ENCODE data around the gene STOX2.
"Not testable (repeated sequence)": the region's sequence is repeated elsewhere in the genome, so short reads cannot be mapped to it uniquely, and the experiment has no call there.

STOX2 gene

DNA sequence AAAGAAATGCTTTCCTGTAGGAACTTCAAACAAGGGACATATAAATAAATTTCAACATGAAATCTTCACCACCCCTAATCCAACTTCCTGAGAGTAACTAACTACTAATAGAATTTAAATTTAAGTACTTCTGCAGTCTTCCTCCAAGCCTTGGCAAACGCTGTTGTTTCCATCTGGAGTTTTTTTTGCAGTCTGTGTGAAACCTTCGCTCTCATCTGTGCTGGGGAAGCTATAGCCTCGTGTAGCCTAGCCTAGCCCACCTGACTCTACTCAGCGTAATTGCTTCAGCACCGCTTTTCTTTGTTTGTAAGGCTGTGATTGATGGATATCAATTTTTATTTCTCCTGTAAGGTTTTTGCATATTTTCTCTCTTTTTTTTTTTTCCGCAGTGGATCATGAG, 30.9 kb downstream of the STOX2 start:
- no peak for DNase-seq

DNA sequence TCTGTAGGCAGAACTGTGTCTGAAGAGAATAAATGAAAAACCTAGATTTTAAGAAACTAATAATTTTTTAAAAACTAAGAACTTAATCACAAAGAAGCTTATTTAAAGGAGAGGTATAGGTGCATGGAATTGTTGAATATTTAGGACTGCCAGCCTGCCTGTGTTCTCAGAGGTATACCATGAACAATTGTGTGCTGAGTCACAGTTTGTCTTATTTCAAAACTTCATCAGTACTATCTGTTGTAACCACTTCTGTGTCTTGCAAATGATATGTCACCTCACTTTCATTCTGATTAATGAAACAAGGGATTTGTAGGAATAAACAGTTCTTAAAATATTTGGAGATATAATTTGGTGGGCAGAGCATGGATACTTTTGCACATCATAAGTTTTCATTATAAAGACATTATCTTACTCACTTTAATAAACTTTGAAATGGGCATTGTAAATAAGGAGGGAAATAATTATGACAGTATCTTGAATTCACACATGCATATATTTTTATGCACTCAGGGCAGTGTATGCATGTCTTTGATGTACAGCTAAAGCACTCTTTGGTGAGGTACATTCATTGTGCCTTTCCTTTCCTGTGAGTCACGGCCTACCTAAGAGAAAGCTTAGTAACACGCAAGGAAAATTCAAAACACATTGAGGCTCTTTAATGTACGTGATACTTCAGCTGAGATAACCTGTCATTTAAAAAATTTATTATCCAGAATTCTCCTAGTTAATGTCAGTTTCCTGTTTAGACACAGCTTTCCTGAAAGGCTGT, 31.7 kb downstream of the STOX2 start:
- no peak for DNase-seq

DNA sequence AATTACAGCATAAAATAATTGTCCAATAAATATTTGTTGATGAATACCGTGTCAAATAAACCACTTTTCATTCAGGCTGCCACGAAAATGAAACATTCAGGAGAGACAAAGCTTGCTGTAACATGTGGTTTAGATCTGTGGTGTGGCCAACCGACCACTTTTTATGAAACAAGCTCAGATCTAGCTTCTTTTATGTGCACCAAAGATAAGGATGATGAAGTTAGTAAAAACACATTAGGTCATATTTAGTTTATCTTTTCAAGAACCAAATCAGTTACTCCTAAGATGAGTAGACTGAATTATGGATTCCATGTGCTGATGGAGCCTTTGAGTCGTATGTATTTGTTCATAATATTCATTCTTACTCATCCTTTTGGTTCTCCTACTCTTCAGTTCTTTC, 35.8 kb downstream of the STOX2 start:
- DNase-seq, result no peak

DNA sequence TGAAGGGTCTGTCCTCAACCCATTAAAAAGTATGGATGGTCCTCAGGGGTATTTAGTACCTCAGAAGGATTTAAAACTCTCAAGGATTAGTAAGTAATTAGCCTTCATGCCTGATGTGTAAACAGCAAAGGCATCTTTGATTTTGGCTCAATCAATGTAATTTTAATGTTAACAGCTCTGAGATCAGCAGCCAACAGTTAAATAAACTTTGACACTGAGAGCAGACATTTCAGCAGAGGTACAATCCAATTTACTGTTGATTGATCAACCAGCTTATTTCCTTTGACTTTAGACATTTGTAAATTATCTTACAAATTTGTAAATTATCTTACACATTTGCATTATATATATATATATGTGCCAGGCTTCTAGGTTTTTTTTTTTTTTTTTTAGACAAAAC, 36.9 kb downstream of the STOX2 start:
- no peak for DNase-seq

DNA sequence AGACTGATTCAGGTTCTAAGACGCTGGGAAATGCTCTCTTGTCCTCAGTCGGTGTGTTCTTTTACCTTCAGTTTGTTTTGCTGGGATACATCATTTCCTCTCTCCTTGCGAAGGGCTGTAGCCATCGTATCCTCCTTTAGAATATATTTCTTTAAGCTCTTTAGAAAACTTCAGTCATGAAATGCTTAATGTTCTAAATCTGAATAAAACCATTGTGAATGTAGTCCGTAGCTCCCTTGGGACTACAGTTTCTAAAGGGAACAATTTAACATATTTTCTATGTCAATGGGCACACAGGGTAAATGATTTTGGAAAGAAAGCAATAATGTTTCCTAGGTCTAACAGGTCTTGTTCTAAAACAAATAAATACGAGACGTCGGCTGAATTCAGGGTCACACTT, 40.6 kb downstream of the STOX2 start:
- DNase-seq, result no peak

DNA sequence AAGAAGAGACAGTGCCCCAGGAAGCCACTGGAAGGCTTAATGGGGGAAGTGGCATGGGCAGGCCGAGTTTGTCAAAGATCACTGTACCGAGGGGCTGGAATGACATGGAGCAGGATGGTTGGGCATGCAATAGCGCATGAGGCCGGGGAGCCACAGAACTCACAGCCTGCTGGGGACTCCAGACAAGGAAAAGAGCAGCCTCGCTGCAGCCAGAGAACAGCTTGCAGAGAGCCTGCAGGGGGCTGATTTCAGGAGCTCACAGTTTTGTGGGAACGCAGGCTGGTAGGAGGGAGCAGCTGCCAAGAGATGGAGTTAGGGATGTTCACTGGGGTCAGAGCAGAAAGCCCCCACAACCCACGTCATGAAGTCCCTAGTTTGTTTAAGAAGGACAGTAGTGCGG, 45.4 kb downstream of the STOX2 start:
- DNase-seq, result no peak

DNA sequence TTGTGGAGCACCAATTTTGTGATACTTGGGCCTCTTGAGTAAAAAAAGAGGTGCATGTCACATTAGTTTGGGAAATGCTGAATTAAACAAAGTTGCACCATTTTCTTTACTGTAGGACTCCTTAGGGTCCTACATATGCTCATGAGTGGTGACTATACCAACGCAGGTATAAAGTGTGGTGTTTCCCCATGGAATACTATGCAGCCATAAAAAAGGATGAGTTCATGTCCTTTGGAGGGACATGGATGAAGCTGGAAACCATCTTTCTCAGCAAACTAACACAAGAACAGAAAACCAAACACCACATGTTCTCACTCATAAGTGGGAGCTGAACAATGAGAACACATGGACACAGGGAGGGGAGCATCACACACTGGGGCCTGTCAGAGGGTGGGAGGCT, 47.5 kb downstream of the STOX2 start:
- DNase-seq, result not testable (repeated sequence)

DNA sequence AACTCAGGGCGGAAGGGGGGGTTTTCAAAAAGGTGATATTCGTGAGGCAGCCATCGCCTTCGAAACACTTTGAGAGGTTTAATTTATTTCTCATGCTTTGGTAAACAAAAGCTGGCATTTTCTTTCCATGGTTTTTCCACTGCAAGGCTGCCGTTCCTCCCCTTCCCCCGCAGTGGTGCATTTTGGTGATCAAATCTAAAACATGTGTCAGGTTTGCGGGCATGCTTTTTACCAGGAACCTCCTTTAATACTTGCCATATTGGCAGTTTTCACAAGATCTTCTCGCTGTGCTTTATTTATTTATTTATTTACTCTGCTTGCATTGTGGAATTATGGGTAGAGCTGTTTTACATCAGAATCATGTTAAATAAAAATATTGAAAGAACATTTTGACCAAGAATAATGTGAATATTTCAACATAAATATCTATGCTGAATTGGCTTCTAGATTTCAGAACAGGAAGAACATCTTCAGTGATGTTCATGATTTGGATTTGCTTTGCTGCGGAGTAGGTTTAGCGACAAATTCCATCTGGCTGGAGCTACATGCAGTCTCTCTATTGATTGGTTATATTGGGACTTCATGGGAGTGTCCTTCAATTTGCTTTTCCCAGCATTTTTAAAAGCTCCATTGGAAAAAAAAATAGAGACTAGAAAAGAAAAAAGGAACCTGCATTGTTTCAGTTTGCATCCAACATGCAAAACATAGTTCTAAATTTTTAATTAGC, 54.4 kb downstream of the STOX2 start:
- DNase-seq, result no peak

DNA sequence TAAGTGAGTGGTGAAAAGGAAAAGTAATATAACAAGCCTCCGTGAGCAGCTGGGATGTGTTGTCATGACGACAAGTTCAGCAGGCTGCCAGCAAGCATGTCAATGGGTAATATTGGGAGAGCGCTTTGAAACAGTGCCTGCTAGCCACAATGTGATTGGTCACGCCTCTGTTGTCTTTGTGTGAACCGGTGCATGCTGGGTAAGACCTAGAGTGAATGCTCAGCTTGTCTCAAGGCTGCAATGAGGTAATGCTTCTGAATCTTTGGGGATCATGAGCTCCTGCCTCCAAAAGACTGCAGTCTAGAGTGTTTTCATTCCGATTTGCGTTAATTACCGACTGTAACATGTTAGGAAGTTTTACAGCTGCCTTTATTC, 54.9 kb downstream of the STOX2 start:
- no peak for DNase-seq

DNA sequence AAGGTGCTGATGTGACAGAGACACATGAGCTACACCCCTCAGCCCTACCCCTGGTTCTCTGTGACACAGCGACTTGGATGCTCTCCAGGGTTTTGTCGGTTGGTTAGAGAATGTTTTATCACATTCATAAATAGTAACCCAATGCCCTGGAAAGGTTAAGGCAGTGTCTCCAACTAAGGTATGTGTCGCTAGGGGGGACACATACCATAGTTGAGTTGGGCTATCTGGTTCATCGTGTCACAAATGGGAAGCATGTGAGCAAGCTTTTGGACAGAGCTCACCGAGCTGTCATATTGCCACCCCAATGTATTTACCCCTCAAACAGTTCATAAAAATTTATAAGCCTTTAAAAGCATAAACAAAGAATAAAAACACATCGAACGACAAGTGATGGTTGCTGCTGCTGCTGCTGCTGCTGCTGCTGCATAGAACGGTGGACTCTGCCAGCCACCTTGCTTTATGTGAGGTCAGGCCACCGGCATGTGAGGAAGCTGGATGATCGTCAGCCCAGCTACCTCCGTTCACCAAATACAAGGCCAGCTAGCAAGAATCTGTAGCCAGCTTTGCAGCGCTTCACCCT, 55.9 kb downstream of the STOX2 start:
- no peak for DNase-seq

DNA sequence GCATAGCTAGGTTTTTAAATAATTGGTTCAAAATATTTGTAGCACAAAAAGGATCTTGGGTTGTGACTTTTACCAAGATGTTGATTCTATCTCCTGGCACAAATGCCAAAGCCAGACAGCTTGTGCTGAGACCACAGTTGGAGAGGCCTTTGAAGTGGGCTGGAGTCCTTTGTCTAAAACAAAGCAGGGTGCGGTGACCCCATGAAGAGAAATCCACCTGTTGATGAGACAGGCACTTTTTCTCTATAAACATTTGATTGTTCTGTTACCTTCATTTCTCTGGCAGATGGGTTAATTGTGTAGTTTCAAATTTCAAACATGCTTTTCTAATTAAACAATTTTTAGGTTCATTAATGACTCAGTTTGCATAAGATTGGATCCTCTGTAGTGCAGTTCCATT, 56.7 kb downstream of the STOX2 start:
- DNase-seq, result no peak

DNA sequence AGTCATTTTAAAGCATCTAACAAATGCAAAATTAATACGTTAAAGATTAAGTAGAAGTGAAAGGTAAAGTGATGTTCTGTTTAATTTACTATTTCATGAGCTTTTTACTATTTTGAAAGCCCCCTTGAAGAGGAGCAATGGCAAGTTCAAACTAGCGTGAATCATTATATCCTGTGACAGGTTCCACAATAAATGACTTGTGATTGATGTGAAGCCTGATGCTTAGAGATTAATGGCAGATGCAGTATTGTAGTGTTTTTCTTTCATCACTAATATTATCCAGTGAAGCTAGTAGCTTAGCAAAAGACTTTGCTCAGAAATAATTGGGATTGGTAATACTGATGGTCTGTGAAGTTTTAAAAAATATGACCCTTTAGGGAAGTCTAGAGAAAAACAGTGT, 57.3 kb downstream of the STOX2 start:
- DNase-seq, result no peak

DNA sequence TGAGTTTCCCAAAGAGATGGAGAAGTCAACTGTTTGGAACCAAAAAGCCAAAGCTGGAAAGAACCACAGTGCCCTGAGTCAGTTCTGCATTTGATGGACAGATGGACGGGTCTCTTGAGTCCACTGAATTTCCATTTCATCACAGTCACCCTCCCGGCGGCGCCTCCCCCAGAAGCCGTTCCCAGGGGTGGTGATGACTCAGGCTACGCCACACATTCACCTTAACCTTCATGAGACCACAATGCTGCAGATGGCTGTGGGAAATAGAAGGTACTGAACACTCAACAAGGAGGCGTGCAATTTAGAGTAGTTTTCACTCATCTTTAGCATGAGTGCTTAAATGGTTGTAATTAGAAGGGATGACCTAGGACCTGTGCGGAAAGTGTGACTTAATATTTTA, 61.3 kb downstream of the STOX2 start:
- no peak for DNase-seq

DNA sequence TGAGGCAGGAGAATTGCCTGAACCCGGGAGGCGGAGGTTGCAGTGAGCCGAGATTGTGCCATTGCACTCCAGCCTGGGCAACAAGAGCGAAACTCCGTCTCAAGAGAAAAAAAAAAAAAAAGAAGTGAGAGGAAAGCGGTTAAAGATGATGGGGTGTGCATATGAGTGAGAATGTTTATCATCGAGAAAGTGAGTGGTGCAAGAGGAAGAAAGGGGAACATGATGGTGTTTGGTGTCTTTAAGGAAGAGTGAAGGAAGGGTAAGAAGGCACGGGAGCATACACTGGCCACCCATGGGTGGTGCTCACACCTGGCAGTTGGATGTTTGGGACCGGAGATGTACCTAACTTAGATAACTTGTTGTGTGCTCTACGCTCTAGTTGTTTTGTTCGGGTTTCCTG, 62.2 kb downstream of the STOX2 start:
- no peak for DNase-seq

DNA sequence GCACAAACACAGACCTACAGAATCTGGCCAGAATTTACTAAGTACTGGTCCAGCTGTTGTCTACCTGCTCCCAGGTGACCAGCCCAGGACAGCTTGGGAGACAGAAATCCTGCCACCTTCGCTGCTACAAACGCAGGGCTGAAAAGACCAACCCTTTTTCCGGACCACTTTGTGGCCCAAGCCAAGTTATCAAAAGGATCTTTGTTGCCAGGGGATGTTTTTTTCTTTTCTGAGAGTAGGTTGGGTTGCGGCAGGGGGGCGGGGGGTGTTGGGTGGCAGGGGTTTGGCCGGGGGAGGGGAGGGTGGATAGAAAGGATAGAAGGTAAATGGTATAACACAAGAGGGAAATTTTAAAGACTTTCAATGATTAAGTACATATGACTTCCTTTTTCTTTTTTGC, 63.4 kb downstream of the STOX2 start:
- DNase-seq, result no peak

DNA sequence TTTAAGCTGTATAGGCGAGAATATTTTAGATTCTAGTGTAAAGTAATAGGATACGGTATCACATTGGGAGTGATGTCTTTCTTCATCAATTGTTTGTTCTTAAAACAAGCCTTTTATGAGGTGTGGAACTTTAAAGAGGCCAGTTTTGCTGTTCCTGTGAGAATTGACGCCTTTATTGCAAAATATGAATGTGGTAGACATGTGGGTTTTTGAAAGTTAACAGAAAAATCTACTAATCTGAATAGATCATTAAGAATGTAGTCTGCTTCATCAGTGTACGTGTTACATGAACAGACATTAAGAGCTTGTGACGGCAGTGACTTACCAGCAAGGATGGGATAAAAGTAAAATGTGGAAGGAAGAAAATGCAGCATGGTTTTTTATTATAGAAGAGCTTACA, 63.8 kb downstream of the STOX2 start:
- no peak for DNase-seq

DNA sequence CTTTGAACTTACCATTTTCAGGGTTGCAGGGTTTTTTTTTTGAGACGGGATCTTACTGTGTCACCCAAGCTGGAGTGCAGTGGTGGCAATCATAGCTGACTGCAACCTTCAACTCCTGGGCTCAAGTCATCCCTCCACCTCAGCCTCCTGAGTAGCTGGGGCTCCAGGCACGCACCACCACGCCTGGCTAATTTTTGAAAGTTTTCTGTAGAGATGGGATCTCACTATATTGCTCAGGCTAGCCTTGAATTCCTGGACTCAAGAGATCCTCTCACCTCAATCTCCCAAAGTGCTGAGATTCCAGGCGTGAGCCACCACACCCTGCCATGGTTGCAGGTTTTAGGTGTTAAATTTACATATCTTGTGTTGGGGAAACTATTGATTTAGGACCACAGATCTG, 64.5 kb downstream of the STOX2 start:
- DNase-seq, result no peak

DNA sequence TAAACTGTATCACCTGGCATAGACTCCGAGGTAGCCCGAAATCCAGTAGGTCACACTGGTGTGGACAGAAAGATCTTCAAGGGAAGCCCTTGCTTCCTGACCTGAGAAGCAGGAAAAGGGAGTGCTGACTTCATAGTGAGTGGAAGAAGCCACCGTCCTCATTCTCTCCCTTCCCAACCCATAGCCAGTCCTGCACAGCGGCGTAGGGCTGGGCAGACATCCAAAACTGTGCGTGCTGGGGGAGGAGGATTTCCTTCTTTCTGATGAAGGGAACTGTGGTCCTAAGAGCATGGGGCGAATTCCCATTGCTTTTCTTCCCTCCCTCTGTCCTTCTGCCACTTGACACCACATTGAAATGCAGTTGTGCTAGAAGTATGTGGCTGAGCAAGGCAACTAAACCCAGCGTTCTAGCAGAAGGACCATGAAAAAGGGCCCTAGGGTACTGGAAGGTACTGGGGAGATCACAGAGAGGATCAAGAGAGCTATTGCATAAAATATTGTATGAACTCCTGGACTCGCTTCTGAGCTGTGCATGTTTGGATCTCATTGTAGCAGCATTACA, 66.9 kb downstream of the STOX2 start:
- DNase-seq, result no peak

DNA sequence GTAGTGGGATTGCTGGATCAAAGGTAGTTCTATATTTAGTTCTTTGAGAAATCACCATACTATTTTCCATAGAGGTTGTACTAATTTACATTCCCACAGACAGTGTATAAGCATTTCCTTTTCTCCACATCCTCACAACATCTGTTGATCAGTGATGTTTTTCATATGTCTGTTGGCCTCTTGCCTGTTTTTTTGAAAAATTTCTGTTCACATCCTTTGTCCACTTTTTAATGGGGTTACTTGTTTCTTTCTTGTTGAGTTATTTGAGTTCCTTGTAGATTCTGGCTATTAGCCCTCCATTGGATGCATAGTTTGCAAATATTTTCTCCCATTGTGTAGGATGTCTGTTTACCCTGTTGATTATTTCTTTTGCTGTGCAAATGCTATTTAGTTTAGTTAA, 72.6 kb downstream of the STOX2 start:
- no peak for DNase-seq

DNA sequence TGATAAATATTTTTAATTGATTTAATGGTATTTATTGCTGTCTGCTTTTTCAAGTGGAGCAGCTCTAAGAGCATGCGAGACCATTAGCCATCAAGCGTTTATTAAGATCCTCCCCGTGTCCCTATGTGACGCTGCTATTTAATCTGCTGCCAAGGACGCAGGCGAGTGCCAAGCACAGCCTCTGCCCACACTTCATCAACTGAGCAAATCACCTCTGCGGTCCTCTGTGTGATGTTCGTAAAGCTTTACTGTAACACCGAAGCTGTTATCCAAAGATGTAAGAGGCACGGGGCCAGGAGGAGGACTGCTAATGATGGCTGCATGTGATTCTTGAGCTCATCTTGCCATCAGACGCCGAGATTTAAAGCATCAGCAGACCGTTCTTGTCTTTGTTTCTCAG, 79.5 kb downstream of the STOX2 start:
- no peak for DNase-seq

DNA sequence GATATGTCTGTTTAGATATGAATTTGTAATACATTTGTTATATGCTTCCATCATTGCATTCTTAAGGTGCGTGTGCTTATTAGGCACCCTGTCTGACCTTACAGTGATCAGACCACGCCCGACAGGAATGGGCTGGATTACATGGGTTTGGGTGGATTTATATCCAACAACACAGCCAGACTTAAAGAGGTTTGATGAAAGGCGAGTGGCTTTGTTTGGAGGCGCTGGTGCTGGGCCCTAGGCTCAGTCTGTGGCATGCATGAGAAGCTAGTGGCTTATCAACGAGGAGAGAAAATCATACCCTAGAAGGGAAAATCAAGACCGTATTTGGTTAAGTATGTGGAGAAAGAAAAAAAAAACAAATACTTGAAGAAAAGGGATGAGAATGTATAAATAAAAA, 80.7 kb downstream of the STOX2 start:
- no peak for DNase-seq

DNA sequence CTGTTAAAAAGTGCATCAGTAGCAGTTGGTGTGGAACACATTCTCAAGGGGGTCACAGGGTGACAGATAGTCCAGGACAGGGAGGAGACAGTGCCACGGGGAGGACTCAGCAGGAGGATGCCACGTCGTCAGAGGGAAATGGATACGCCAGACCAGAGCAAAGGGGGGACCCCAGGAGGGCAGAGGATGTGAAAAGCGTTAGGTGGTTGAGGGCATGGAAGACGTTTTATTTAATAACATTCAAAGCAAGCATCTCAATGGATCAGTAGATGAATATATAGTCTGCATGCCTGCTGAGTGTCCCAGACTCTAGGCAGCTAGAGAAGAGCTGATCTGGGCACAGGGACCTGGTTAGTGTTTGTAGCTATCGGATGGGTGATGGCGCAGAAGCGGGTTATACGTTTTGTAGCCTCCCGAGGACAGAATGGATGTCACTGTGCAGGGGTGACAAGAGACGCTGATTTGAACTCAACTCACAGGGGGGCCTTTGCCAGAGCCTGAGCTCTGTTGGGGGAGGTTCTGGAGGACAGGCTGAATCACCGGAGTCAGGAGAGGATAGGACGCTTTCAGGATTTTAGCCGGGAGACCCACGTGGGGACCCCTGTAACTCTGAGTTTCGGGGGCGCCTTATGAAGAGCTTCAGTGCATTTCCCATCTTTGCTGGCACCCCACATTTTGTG, 81.3 kb downstream of the STOX2 start:
- no peak for DNase-seq
